ENCODE measurements around the gene RIOK1.
"Not testable (repeated sequence)": the region's sequence is repeated elsewhere in the genome, so short reads cannot be mapped to it uniquely, and the experiment has no call there.

DNA sequence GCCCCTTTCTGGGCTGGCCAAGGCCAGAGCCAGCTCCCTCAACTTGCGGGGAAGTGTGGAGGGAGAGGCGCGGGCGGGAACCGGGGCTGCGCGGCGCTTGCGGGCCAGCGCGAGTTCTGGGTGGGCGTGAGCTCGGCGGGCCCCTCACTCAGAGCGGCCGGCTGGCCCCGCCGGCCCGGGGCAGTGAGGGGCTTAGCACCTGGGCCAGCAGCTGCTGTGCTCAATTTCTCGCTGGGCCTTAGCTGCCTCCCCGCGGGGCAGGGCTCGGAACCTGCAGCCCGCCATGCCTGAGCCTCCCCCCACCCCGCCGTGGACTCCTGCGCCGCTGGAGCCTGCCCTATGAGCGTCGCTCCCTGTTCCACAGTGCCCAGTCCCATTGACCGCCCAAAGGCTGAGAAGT is 66.7 kb downstream of the RIOK1 start:
- TF ChIP-seq, protein P1, sequence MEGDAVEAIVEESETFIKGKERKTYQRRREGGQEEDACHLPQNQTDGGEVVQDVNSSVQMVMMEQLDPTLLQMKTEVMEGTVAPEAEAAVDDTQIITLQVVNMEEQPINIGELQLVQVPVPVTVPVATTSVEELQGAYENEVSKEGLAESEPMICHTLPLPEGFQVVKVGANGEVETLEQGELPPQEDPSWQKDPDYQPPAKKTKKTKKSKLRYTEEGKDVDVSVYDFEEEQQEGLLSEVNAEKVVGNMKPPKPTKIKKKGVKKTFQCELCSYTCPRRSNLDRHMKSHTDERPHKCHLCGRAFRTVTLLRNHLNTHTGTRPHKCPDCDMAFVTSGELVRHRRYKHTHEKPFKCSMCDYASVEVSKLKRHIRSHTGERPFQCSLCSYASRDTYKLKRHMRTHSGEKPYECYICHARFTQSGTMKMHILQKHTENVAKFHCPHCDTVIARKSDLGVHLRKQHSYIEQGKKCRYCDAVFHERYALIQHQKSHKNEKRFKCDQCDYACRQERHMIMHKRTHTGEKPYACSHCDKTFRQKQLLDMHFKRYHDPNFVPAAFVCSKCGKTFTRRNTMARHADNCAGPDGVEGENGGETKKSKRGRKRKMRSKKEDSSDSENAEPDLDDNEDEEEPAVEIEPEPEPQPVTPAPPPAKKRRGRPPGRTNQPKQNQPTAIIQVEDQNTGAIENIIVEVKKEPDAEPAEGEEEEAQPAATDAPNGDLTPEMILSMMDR (IDR thresholded peaks at IDR 0.05), result not testable (repeated sequence)
- not testable (repeated sequence) for TF ChIP-seq POLR2A (IDR thresholded peaks at IDR 0.05)
